GM23338 (cell line): ENCODE measurements around the gene CHCHD6. TPM values are rescaled to one million over a fixed set of nuclear protein-coding genes. Genes with fewer than 3 reads are reported as not detected.

Experiments
- ATAC-seq: fragments of 200-7000 bp; cut with Tn5 transposase; 3 replicates; pipeline ENCODE4 v1.9.1; 2020
- DNase-seq: peaks from one replicate; pipeline ENCODE4 v3.0.0-alpha.2; 2015; ENCODE audit warnings: low spot score
- H2AFZ ChIP-seq: fragments of 200-600 bp; sonication (generic); 2 replicates; pipeline ENCODE4 v1.8.0; 2016; ENCODE audit warnings: antibody characterized with exemption, mild to moderate bottlenecking, moderate library complexity
- H3F3A ChIP-seq: fragments of 200-600 bp; sonication (generic); replicated peaks from 2 replicates; pipeline ENCODE4 v1.8.0; 2017; ENCODE audit warnings: antibody characterized with exemption, mixed run types, low read depth
- H3K27ac ChIP-seq: fragments of 200-600 bp; sonication (generic); 2 replicates; pipeline ENCODE4 v1.6.1; 2016; ENCODE audit warnings: low read depth
- H3K27me3 ChIP-seq: fragments of 200-600 bp; sonication (generic); 2 replicates; pipeline ENCODE4 v1.8.0; 2016; ENCODE audit warnings: mild to moderate bottlenecking, mixed run types, moderate library complexity; ENCODE audit not compliant: insufficient read depth
- H3K36me3 ChIP-seq: fragments of 200-600 bp; sonication (generic); 2 replicates; pipeline ENCODE4 v1.8.0; 2016; ENCODE audit warnings: mild to moderate bottlenecking; ENCODE audit not compliant: insufficient read depth
- H3K4me1 ChIP-seq: fragments of 200-600 bp; sonication (generic); 2 replicates; pipeline ENCODE4 v1.8.0; 2016; ENCODE audit warnings: mild to moderate bottlenecking, moderate library complexity; ENCODE audit not compliant: insufficient read depth
- H3K4me2 ChIP-seq: fragments of 200-600 bp; sonication (generic); 2 replicates; pipeline ENCODE4 v1.7.1; 2017; ENCODE audit warnings: mixed run types
- H3K4me3 ChIP-seq: fragments of 200-600 bp; sonication (generic); 2 replicates; pipeline ENCODE4 v1.6.1; 2016; ENCODE audit warnings: mixed run types
- H3K79me2 ChIP-seq: fragments of 200-600 bp; sonication (generic); replicated peaks from 2 replicates; pipeline ENCODE4 v1.8.0; 2017; ENCODE audit warnings: mild to moderate bottlenecking; ENCODE audit not compliant: insufficient read depth
- H3K9me2 ChIP-seq: fragments of 200-600 bp; sonication (generic); 2 replicates; pipeline ENCODE4 v1.8.0; 2017; ENCODE audit not compliant: insufficient read depth
- H4K20me1 ChIP-seq: fragments of 200-600 bp; sonication (generic); replicated peaks from 2 replicates; pipeline ENCODE4 v1.8.0; 2017; ENCODE audit warnings: mild to moderate bottlenecking; ENCODE audit not compliant: insufficient read depth
- H3K27ac Mint-ChIP-seq: 2 replicates; pipeline ENCODE4 v1.8.0; 2020; ENCODE audit warnings: inconsistent platforms, mild to moderate bottlenecking, moderate library complexity, mixed read lengths
- H3K27me3 Mint-ChIP-seq: 3 replicates; pipeline ENCODE4 v1.8.0; 2022; ENCODE audit warnings: low read depth, mild to moderate bottlenecking, moderate library complexity, mixed read lengths, inconsistent platforms; ENCODE audit not compliant: insufficient read depth, poor library complexity
- H3K36me3 Mint-ChIP-seq: 3 replicates; pipeline ENCODE4 v1.8.0; 2021; ENCODE audit warnings: low read depth, mild to moderate bottlenecking, inconsistent platforms, moderate library complexity, mixed read lengths
- H3K4me1 Mint-ChIP-seq: 3 replicates; pipeline ENCODE4 v1.8.0; 2020; ENCODE audit warnings: mild to moderate bottlenecking, inconsistent platforms, mixed read lengths
- H3K4me3 Mint-ChIP-seq: 3 replicates; pipeline ENCODE4 v1.8.0; 2021; ENCODE audit warnings: moderate library complexity, mild to moderate bottlenecking, inconsistent platforms, mixed read lengths
- H3K9me3 Mint-ChIP-seq: 3 replicates; pipeline ENCODE4 v1.8.0; 2020; ENCODE audit warnings: moderate library complexity, mild to moderate bottlenecking, inconsistent platforms, mixed read lengths
- CREB1 ChIP-seq: fragments of 250-450 bp; sonication (Bioruptor Pico); IDR thresholded peaks from 2 replicates; pipeline ENCODE4 v1.5.0; 2020; ENCODE audit warnings: low read depth, mild to moderate bottlenecking, moderate library complexity
- EZH2 ChIP-seq: fragments of 200-600 bp; sonication (generic); IDR thresholded peaks from one replicate; pipeline ENCODE4 v1.8.0; 2017; ENCODE audit warnings: antibody characterized with exemption, mild to moderate bottlenecking, low read depth; ENCODE audit not compliant: unreplicated experiment
- EZH2phosphoT487 ChIP-seq: fragments of 200-600 bp; sonication (generic); IDR thresholded peaks from one replicate; pipeline ENCODE4 v1.8.1; 2018; ENCODE audit warnings: antibody characterized with exemption; ENCODE audit not compliant: unreplicated experiment
- JUNB ChIP-seq: IDR thresholded peaks from one replicate; pipeline ENCODE4 v1.6.1; 2016; ENCODE audit warnings: antibody characterized with exemption; ENCODE audit not compliant: unreplicated experiment
- NANOG ChIP-seq: IDR thresholded peaks from 2 replicates; pipeline ENCODE4 v1.6.1; 2016; ENCODE audit warnings: antibody characterized with exemption, borderline replicate concordance
- POLR2AphosphoS5 ChIP-seq: IDR thresholded peaks from 2 replicates; pipeline ENCODE4 v1.6.1; 2016; ENCODE audit warnings: antibody characterized with exemption, low read depth
- STAT1 ChIP-seq: IDR thresholded peaks from one replicate; pipeline ENCODE4 v1.6.1; 2016; ENCODE audit warnings: antibody characterized with exemption; ENCODE audit not compliant: unreplicated experiment
- ZNF114 ChIP-seq: fragments of 250-450 bp; sonication (Bioruptor Pico); IDR thresholded peaks from 2 replicates; pipeline ENCODE4 v1.5.0; 2020; ENCODE audit warnings: mild to moderate bottlenecking, moderate library complexity
- ZNF331 ChIP-seq: fragments of 250-450 bp; sonication (Bioruptor Pico); IDR thresholded peaks from 2 replicates; pipeline ENCODE4 v1.5.0; 2020; ENCODE audit warnings: low read depth, mild to moderate bottlenecking, moderate library complexity
- polyA plus RNA-seq: library from polyadenylated mRNA; unstranded; fragments of >200 nt; fragmentation: Nextera tagmentation; extraction: Ambion mirVana; gene quantifications from 2 replicates; pipeline ENCODE4 v1.2.1, GENCODE V29; 2016
- total RNA-seq: library from RNA; depleted of rRNA; stranded (reverse); fragments of >200 nt; shearing (Covaris generic); gene quantifications from 2 replicates; pipeline ENCODE4 v1.2.3, GENCODE V29; 2014
- TF ChIP-seq, protein P1 (sequence below): IDR thresholded peaks from one replicate; pipeline ENCODE4 v1.6.1; 2018; ENCODE audit warnings: antibody characterized with exemption; ENCODE audit not compliant: unreplicated experiment
- TF ChIP-seq, protein P2 (sequence below): IDR thresholded peaks from 2 replicates; pipeline ENCODE4 v1.6.1; 2016; ENCODE audit warnings: antibody characterized with exemption

The CHCHD6 gene
- total and polyA plus RNA-seq, 2 experiments from 2014 or later = 28.8 to 43.0 TPM

DNA sequence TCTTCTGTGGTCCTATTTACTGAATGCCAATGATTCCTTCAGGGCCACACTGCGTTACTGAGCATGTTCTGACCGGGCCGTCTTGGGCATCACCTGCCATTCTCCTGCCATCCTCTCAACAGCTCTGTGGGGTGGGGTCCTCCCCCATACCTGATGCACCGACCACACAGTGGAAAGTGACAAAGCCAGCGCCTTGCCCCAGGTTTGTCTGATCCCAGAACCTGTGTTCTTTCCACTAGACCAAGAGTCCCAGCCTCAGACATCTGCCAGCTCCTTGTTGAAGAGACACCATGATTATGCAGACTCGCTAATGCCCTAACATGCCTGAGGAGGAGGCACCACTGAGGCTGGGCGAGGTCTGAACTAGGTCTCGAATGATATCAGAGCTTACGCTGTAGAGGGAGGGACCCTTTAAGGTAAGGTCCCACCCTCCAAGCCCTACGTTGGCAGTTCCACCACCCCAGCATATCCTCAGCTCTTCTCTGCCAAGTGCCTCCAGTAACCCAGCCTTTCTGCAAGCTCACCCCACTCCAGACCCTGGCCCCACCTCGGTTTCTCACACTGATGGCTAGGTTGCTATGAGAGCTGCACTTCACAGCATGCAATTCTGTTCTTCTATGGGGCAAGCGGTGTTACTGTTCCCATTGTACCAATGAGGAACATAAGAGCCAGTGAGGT lies 249.1 kb downstream of the CHCHD6 start (continued):
- TF ChIP-seq ZNF331 (CRISPR knock-in tag) (no peak), JUNB (no peak), ZNF114 (CRISPR knock-in tag) (no peak), EZH2 (no peak), NANOG (no peak), STAT1 (no peak), POLR2AphosphoS5 (no peak), CREB1 (CRISPR knock-in tag) (no peak)
- TF ChIP-seq, protein P1, sequence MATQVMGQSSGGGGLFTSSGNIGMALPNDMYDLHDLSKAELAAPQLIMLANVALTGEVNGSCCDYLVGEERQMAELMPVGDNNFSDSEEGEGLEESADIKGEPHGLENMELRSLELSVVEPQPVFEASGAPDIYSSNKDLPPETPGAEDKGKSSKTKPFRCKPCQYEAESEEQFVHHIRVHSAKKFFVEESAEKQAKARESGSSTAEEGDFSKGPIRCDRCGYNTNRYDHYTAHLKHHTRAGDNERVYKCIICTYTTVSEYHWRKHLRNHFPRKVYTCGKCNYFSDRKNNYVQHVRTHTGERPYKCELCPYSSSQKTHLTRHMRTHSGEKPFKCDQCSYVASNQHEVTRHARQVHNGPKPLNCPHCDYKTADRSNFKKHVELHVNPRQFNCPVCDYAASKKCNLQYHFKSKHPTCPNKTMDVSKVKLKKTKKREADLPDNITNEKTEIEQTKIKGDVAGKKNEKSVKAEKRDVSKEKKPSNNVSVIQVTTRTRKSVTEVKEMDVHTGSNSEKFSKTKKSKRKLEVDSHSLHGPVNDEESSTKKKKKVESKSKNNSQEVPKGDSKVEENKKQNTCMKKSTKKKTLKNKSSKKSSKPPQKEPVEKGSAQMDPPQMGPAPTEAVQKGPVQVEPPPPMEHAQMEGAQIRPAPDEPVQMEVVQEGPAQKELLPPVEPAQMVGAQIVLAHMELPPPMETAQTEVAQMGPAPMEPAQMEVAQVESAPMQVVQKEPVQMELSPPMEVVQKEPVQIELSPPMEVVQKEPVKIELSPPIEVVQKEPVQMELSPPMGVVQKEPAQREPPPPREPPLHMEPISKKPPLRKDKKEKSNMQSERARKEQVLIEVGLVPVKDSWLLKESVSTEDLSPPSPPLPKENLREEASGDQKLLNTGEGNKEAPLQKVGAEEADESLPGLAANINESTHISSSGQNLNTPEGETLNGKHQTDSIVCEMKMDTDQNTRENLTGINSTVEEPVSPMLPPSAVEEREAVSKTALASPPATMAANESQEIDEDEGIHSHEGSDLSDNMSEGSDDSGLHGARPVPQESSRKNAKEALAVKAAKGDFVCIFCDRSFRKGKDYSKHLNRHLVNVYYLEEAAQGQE = no peak

DNA sequence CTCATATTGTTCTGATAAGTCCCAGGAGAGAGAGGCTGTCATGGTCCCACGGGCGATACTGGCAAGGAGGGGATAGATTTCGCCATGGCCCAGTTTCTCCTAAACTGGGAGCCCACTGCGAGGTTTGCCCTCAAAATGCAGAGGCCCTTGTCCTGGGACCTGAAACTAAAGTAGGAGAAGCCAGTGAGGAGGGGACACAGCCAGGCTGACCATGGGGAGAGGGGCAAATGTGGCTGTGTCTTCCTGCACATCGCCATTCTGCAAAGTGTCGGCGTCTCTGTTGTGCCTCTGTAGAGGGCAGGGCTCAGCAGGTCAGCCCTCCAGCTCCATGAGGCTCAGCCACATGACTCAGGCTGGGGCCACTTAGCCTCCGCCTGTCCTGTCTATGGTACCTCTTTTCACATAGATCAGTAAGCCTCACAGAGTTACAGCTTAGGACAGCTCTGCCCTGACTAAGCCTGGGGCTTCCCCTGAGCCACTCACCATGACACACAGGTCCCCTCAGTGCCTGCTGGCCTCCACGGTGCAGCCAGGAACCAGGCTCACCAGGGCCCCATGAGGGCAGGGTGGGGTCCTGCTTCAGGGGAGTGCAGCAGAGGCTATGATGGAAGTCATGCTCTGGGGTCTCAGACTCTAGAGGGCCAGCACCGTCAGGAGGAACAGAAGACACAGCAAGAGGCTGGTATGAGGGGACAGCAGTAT lies 250.3 kb downstream of the CHCHD6 start:
- Mint-ChIP-seq H3K36me3 (no peaks in the 10 kb centered on the region), H3K9me3 (no peaks in the 10 kb centered on the region; the same call in 2 of the 3 replicates), H3K4me3 (no peak overlapping the region), H3K27me3 (peaks cover 8% of the 10 kb centered on the region), H3K4me1 (no peaks in the 10 kb centered on the region; the same call in 2 of the 3 replicates), H3K27ac (no peak overlapping the region)
- Histone ChIP-seq H3K9me2 (no peaks in the 10 kb centered on the region), H4K20me1 (no peaks in the 10 kb centered on the region), H3K79me2 (no peaks in the 10 kb centered on the region), H3F3A (no peaks in the 10 kb centered on the region), H2AFZ (no peak overlapping the region), H3K4me1 (no peaks in the 10 kb centered on the region), H3K4me3 (no peak overlapping the region), H3K27ac (no peak overlapping the region), H3K36me3 (no peaks in the 10 kb centered on the region), H3K27me3 (no peaks in the 10 kb centered on the region), H3K4me2 (no peak overlapping the region)
- ATAC-seq = no peak
- no peak for TF ChIP-seq JUNB
- TF ChIP-seq, protein P1 = no peak
- no peak for TF ChIP-seq STAT1
- TF ChIP-seq NANOG = no peak
- TF ChIP-seq CREB1 (CRISPR knock-in tag) = no peak
- TF ChIP-seq POLR2AphosphoS5 = no peak
- no peak for TF ChIP-seq EZH2phosphoT487
- no peak for TF ChIP-seq ZNF114 (CRISPR knock-in tag)
- no peak for TF ChIP-seq ZNF331 (CRISPR knock-in tag)
- TF ChIP-seq EZH2 = no peak
- TF ChIP-seq, protein P2, sequence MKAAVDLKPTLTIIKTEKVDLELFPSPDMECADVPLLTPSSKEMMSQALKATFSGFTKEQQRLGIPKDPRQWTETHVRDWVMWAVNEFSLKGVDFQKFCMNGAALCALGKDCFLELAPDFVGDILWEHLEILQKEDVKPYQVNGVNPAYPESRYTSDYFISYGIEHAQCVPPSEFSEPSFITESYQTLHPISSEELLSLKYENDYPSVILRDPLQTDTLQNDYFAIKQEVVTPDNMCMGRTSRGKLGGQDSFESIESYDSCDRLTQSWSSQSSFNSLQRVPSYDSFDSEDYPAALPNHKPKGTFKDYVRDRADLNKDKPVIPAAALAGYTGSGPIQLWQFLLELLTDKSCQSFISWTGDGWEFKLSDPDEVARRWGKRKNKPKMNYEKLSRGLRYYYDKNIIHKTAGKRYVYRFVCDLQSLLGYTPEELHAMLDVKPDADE = no peak
- no peak for DNase-seq
